HG03575 (cell line): ENCODE measurements around the gene LRRC71.

Source experiments
- ATAC-seq: cut with Tn5 transposase; IDR thresholded peaks from one replicate; pipeline ENCODE4 v1.9.1; 2021; ENCODE audit not compliant: unreplicated experiment, insufficient number of reproducible peaks, low FRiP score; ENCODE audit errors: extremely low read depth

LRRC71 gene

GRCh38 chr1:156903328-156904091 is 16.9 kb upstream of the LRRC71 start:
- ATAC-seq, result no peak

GRCh38 chr1:156904187-156904959 is 16.1 kb upstream of the LRRC71 start:
- ATAC-seq, result no peak

GRCh38 chr1:156905176-156905575 is 15.3 kb upstream of the LRRC71 start:
- ATAC-seq, result no peak

GRCh38 chr1:156905651-156906050 is 14.8 kb upstream of the LRRC71 start:
- ATAC-seq, result no peak

GRCh38 chr1:156906206-156906906 is 14.1 kb upstream of the LRRC71 start:
- no peak for ATAC-seq

- no peak for ATAC-seq
Observed at GRCh38 chr1:156908541-156908940, 11.9 kb upstream of the LRRC71 start.

- no peak for ATAC-seq
Observed at GRCh38 chr1:156908955-156909354, 11.5 kb upstream of the LRRC71 start.

GRCh38 chr1:156909671-156910070 is 10.8 kb upstream of the LRRC71 start:
- no peak for ATAC-seq

- no peak for ATAC-seq
Observed at GRCh38 chr1:156910309-156910782, 10.1 kb upstream of the LRRC71 start.

GRCh38 chr1:156911577-156912298 is 8.7 kb upstream of the LRRC71 start:
- no peak for ATAC-seq

- no peak for ATAC-seq
Observed at GRCh38 chr1:156912310-156912709, 8.1 kb upstream of the LRRC71 start.

GRCh38 chr1:156912861-156913808 is 7.3 kb upstream of the LRRC71 start:
- no peak for ATAC-seq

- no peak for ATAC-seq
Observed at GRCh38 chr1:156913809-156914387, 6.5 kb upstream of the LRRC71 start.

GRCh38 chr1:156914440-156914856 is 6.0 kb upstream of the LRRC71 start:
- ATAC-seq, result no peak

- ATAC-seq, result no peak
Observed at GRCh38 chr1:156921053-156921529, 659 bp downstream of the LRRC71 start.

- no peak for ATAC-seq
Observed at GRCh38 chr1:156922986-156923669, 2.7 kb downstream of the LRRC71 start.
